ENCODE data around the gene ULK3.

Gene ULK3

GRCh38 chr15:74821091-74821789 lies 21.7 kb downstream of the ULK3 start:
- DNase-seq = peak; percentile 58

GRCh38 chr15:74820056-74820455 lies 22.9 kb downstream of the ULK3 start:
- no peak for DNase-seq

GRCh38 chr15:74817370-74817737 lies 25.6 kb downstream of the ULK3 start:
- DNase-seq = no peak

- no peak for DNase-seq
Observed at GRCh38 chr15:74816624-74817369, 26.2 kb downstream of the ULK3 start.

GRCh38 chr15:74815961-74816360 lies 27.0 kb downstream of the ULK3 start:
- DNase-seq = no peak

GRCh38 chr15:74815121-74815934 lies 27.6 kb downstream of the ULK3 start:
- peak; percentile 55 for DNase-seq

- no peak for DNase-seq
Observed at GRCh38 chr15:74812533-74812932, 30.4 kb downstream of the ULK3 start, which contains the start of gene LMAN1L. Gene LMAN1L, plus strand, starts transcription at chr15:74812835. Its CDS starts 20 bp downstream, at chr15:74812855.

- no peak for DNase-seq
Observed at GRCh38 chr15:74809956-74810355, 33.0 kb downstream of the ULK3 start.

GRCh38 chr15:74809242-74809641 lies 33.7 kb downstream of the ULK3 start:
- no peak for DNase-seq

- DNase-seq = no peak
Observed at GRCh38 chr15:74808840-74809229, 34.1 kb downstream of the ULK3 start.

GRCh38 chr15:74808078-74808839 lies 34.7 kb downstream of the ULK3 start:
- no peak for DNase-seq

GRCh38 chr15:74807282-74807681 lies 35.7 kb downstream of the ULK3 start:
- no peak for DNase-seq

GRCh38 chr15:74804935-74805334 lies 38.0 kb downstream of the ULK3 start:
- no peak for DNase-seq

- DNase-seq = no peak
Observed at GRCh38 chr15:74802862-74803447, 40.0 kb downstream of the ULK3 start.

- no peak for DNase-seq
Observed at GRCh38 chr15:74802290-74802689, 40.7 kb downstream of the ULK3 start.

GRCh38 chr15:74801311-74801997 lies 41.5 kb downstream of the ULK3 start:
- DNase-seq = no peak

GRCh38 chr15:74800559-74801094 lies 42.3 kb downstream of the ULK3 start:
- no peak for DNase-seq

- DNase-seq = peak; percentile 35
Observed at GRCh38 chr15:74799856-74800558, 42.9 kb downstream of the ULK3 start.

GRCh38 chr15:74799255-74799855 lies 43.6 kb downstream of the ULK3 start:
- no peak for DNase-seq

Data from NCI-H1694 (cell line).